COLO668 (cell line): ENCODE data around the gene ARID4A.
A peak's percentile ranks its signal among the peaks of the same experiment; 100 is the strongest.
"Not testable (repeated sequence)": the region's sequence is repeated elsewhere in the genome, so short reads cannot be mapped to it uniquely, and the experiment has no call there.

ENCODE experiments used
- DNase-seq: peaks from one replicate; lab custom pipeline; 2025; ENCODE audit not compliant: unreplicated experiment; lab: John Stamatoyannopoulos, UW

Gene ARID4A

GRCh38 chr14:58298477-58299400 is at the start of gene ARID4A:
Gene ARID4A (plus strand): TSS chr14:58298555. CDS start chr14:58299855, 1,300 bp downstream.
- DNase-seq, result peak; percentile 57

GRCh38 chr14:58249611-58250010 is 48.7 kb upstream of the ARID4A start:
- no peak for DNase-seq

GRCh38 chr14:58258156-58258555 is 40.2 kb upstream of the ARID4A start:
- no peak for DNase-seq

- not testable (repeated sequence) for DNase-seq
Measured at GRCh38 chr14:58262005-58262404, 36.4 kb upstream of the ARID4A start.

GRCh38 chr14:58265401-58265800 is 33.0 kb upstream of the ARID4A start:
- DNase-seq, result no peak

GRCh38 chr14:58270628-58271027 is 27.7 kb upstream of the ARID4A start:
- no peak for DNase-seq

- DNase-seq, result no peak
Measured at GRCh38 chr14:58272588-58273372, 25.6 kb upstream of the ARID4A start.

- no peak for DNase-seq
Measured at GRCh38 chr14:58274881-58275280, 23.5 kb upstream of the ARID4A start.

GRCh38 chr14:58275527-58276190 is 22.7 kb upstream of the ARID4A start:
- DNase-seq, result no peak

- no peak for DNase-seq
Measured at GRCh38 chr14:58276208-58276607, 22.1 kb upstream of the ARID4A start.

- DNase-seq, result no peak
Measured at GRCh38 chr14:58278177-58278576, 20.2 kb upstream of the ARID4A start.

GRCh38 chr14:58280954-58281787 is 17.2 kb upstream of the ARID4A start:
- DNase-seq, result no peak

- DNase-seq, result no peak
Measured at GRCh38 chr14:58281969-58282368, 16.4 kb upstream of the ARID4A start.

- DNase-seq, result no peak
Measured at GRCh38 chr14:58282925-58283593, 15.3 kb upstream of the ARID4A start.

- DNase-seq, result no peak
Measured at GRCh38 chr14:58283730-58284129, 14.6 kb upstream of the ARID4A start.

GRCh38 chr14:58285132-58285531 is 13.2 kb upstream of the ARID4A start:
- DNase-seq, result no peak

- DNase-seq, result no peak
Measured at GRCh38 chr14:58287607-58288042, 10.7 kb upstream of the ARID4A start.

GRCh38 chr14:58288106-58288792 is 10.1 kb upstream of the ARID4A start:
- DNase-seq, result no peak

- no peak for DNase-seq
Measured at GRCh38 chr14:58291646-58292045, 6.7 kb upstream of the ARID4A start.
